ENCODE measurements around the gene ZNF785. TPM values are rescaled to one million over a fixed set of nuclear protein-coding genes. Genes with fewer than 3 reads are reported as not detected.
A peak's percentile ranks its signal among the peaks of the same experiment; 100 is the strongest.

ZNF785 gene
- total and polyA plus RNA-seq, 2 of the 13 experiments (the other 11 are each of a cell fraction or from before 2014, with no cell fraction given), result 0.01 TPM; not detected in 1

GRCh38 chr16:30558789-30559377 lies 26.6 kb downstream of the ZNF785 start (continued):
- no peak; the same call in 1 of the 2 replicates for TF ChIP-seq ZXDC (CRISPR knock-in tag; IDR thresholded peaks at IDR 0.05)
- TF ChIP-seq MED13 (CRISPR knock-in tag; IDR thresholded peaks at IDR 0.05), result peak; percentile 5; the same call in 1 of the 2 replicates
- TF ChIP-seq RAD21 (CRISPR knock-in tag; IDR thresholded peaks at IDR 0.05), result 0 out of 2 replicates have a peak, but pooled peaks have one; percentile 3
- TF ChIP-seq ZBTB42 (CRISPR knock-in tag; IDR thresholded peaks at IDR 0.05), result 0 out of 2 replicates have a peak, but pooled peaks have one; percentile 39
- TF ChIP-seq HIC2 (CRISPR knock-in tag; IDR thresholded peaks at IDR 0.05; ENCODE audit: low read depth), result no peak
- TF ChIP-seq TBX2 (CRISPR knock-in tag; IDR thresholded peaks at IDR 0.05; ENCODE audit: borderline replicate concordance), result no peak
- TF ChIP-seq POLR2AphosphoS2 (IDR thresholded peaks at IDR 0.05; ENCODE audit: low read depth, low read length), result no peak
- no peak for TF ChIP-seq PATZ1 (CRISPR knock-in tag; IDR thresholded peaks at IDR 0.05)
- no peak; the same call in 1 of the 2 replicates for TF ChIP-seq RNF219 (CRISPR knock-in tag; IDR thresholded peaks at IDR 0.05)
- no peak for TF ChIP-seq TFE3 (CRISPR knock-in tag; IDR thresholded peaks at IDR 0.05)
- TF ChIP-seq STAG1 (CRISPR knock-in tag; IDR thresholded peaks at IDR 0.05), result no peak
- TF ChIP-seq FOXA1 (IDR thresholded peaks at IDR 0.05), result no peak
- no peak for TF ChIP-seq FOXA1 (CRISPR knock-in tag; IDR thresholded peaks at IDR 0.05)
- no peak for TF ChIP-seq ZNF431 (CRISPR knock-in tag; IDR thresholded peaks at IDR 0.05; ENCODE audit: borderline replicate concordance, low read depth)
